Stomach (tissue), 9 donors: ENCODE measurements around the gene DHX32. TPM values are rescaled to one million over a fixed set of nuclear protein-coding genes. Genes with fewer than 3 reads are reported as not detected.

ENCODE experiments used
- DNase-seq, 2 donors: peaks; one replicate each; pipeline versions ENCODE4 v3.0.0 to v3.0.0-alpha.2; 2013 to 2019
- H3K27ac ChIP-seq, 5 donors: fragments of 200-600 bp in 4 of 5; sonication (generic) in 4 of 5; one replicate each; pipeline ENCODE4 v1.5.1; 2013 to 2019; ENCODE audit warnings: mild to moderate bottlenecking in 1 of 5, moderate library complexity in 1 of 5
- H3K27me3 ChIP-seq, 3 donors: fragments of 200-600 bp; sonication (generic); one replicate each; pipeline ENCODE4 v1.5.1; 2017 to 2019; ENCODE audit warnings: mixed run types in 1 of 3
- H3K36me3 ChIP-seq, 4 donors: fragments of 200-600 bp; sonication (generic); 1 replicate in 3 of 4; 2 replicates in 1 of 4; pipeline ENCODE4 v1.5.1; 2016 to 2019
- H3K4me1 ChIP-seq, 4 donors: fragments of 200-600 bp; sonication (generic); one replicate each; pipeline ENCODE4 v1.5.1; 2016 to 2019
- H3K4me3 ChIP-seq, 4 donors: fragments of 200-600 bp; sonication (generic) in 3 of 4; one replicate each; pipeline ENCODE4 v1.5.1; 2016 to 2019; ENCODE audit warnings: mild to moderate bottlenecking in 1 of 4
- H3K9me3 ChIP-seq, 4 donors: fragments of 200-600 bp; sonication (generic); one replicate each; pipeline ENCODE4 v1.5.1; 2016 to 2019
- CTCF ChIP-seq, 7 experiments: fragments of 450-650 bp in 4 of 7; fragments of 200-600 bp in 3 of 7; sonication (generic) in 3 of 7; IDR thresholded peaks; one replicate each; pipeline ENCODE4 v1.5.1; 2016 to 2019; ENCODE audit warnings: antibody characterized with exemption in 7 of 7, control low read depth in 2 of 7, mild to moderate bottlenecking in 1 of 7
- EP300 ChIP-seq: sonication (generic); formaldehyde crosslinking; IDR thresholded peaks from one replicate; pipeline ENCODE4 v1.6.1; 2017; ENCODE audit warnings: antibody characterized with exemption
- POLR2A ChIP-seq, 4 donors: fragments of 450-650 bp; IDR thresholded peaks; one replicate each; pipeline ENCODE4 v1.6.1; 2016; ENCODE audit warnings: antibody characterized with exemption in 4 of 4, control low read depth in 2 of 4, mild to moderate bottlenecking in 1 of 4, moderate library complexity in 1 of 4
- POLR2AphosphoS5 ChIP-seq, 3 donors: sonication (generic); formaldehyde crosslinking; IDR thresholded peaks; one replicate each; pipeline ENCODE4 v1.6.1; 2016; ENCODE audit warnings: antibody characterized with exemption in 3 of 3
- WGBS, 5 donors: extraction: QIAGEN DNeasy Blood & Tissue Kit in 3 of 5; methylation state at CpG; one replicate each; pipeline versions ENCODE4 v1.1.5 to v1.1.7; 2013 to 2018; 5-methylcytosine and 5-hydroxymethylcytosine counted together
- intact Hi-C: fragments of 100-400 bp; cut with DNase I; formaldehyde crosslinking; loops from one replicate; pipeline ENCODE4 v1.15.1; 2023; ENCODE audit warnings: low total_unique reads
- polyA plus RNA-seq, 3 donors: library from polyadenylated mRNA; stranded (reverse); fragments of 200-250 nt; gene quantifications; one replicate each; pipeline ENCODE4 v1.2.3, GENCODE V29; 2013
- total RNA-seq, 5 donors: library from RNA; depleted of rRNA; stranded (reverse); fragments of >200 nt; gene quantifications; one replicate each; pipeline versions ENCODE4 v1.1.0 to v1.2.3, GENCODE V29; 2014 to 2016
- donor health status: healthy with polysubstance abuse.
- donor health status: Bipolar disorder and iron deficiency.
- donor health status: healthy.

The DHX32 gene
- total and polyA plus RNA-seq, 8 donors: 23.7 to 70.1 (median 33.6) TPM

DNA sequence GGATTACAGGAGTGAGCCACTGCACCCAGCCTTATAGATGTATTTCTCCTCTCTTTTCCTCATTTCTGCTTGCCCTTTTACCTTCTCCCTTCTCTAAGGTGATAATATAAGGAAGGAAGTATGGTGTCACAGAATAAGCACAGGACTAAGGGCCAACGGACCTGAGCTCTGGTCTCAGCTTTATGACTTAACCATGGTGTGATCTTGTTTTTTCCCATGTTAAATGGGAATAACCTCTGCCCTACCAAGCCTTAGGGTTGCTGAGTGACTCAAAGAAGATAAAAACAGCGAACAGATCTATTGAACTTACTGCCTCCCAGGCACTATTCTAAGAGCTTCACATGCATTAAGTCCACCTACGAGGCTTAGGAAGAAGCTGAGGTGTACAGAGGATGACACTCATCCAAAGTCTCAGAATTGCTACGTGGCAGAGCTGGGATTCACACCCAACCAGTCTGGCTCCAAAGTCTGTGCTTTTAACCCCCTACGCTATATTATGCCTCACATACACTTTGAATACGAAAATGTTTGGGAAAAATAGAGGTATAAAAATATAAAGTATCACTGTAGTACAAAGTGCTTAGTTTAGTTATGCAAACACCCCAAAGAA lies 63.6 kb downstream of the DHX32 start:
- Histone ChIP-seq H3K36me3 (peaks cover 18 to 36% (median 35%) of the 10 kb centered on the region in 4 donors), H3K4me3 (no peak overlapping the region), H3K27ac (no peak overlapping the region), H3K4me1 (peaks cover 10 to 21% (median 15%) of the 10 kb centered on the region in 4 donors), H3K9me3 (no peaks in the 10 kb centered on the region), H3K27me3 (no peaks in the 10 kb centered on the region)
- 75 to 81% (median 80%) methylated on average over 6 of the region's 6 CpGs for WGBS, 5 donors
- no peak for TF ChIP-seq POLR2A (IDR thresholded peaks at IDR 0.05)
- intact Hi-C loops: no loop called here
- DNase-seq: no peak

- WGBS, 5 donors: 72 to 83% (median 76%) methylated on average over 4 of the region's 4 CpGs
- H3K4me1 ChIP-seq: peaks cover under 1 to 12% (median 6%) of the 10 kb centered on the region in 4 donors
- TF ChIP-seq POLR2A (IDR thresholded peaks at IDR 0.05): no peak
- TF ChIP-seq CTCF (IDR thresholded peaks at IDR 0.05): no peak
- no peak for TF ChIP-seq POLR2AphosphoS5 (IDR thresholded peaks at IDR 0.05)
- no peak for TF ChIP-seq EP300
- no peak overlapping the region for H3K4me3 ChIP-seq
- H3K36me3 ChIP-seq: peaks cover 18 to 43% (median 39%) of the 10 kb centered on the region in 4 donors
- no peak for DNase-seq
- H3K27me3 ChIP-seq: no peaks in the 10 kb centered on the region
- H3K27ac ChIP-seq: no peak overlapping the region
- no peaks in the 10 kb centered on the region for H3K9me3 ChIP-seq
- intact Hi-C loops: no loop called here
Observed at GRCh38 chr10:125816548-125816947, 64.5 kb downstream of the DHX32 start.

DNA sequence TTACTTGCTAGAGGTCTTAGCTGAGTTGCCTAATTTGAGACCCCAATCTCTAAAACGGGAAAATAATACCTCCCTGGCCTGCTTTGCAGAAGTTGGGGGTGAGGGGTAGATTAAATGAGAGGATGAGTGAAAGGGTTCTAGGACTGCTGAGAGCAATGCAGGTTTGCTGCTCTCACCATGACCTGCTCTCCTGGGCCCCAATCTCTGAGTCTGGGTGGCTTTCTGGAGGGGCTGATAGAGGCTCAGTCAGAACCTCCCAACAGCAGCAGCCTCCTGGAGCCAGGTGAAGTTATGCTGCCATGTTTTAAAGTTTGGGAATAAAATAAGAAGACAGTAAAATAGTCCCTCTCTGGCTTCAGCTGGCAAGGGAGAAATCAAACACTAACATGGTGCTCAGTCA lies 65.3 kb downstream of the DHX32 start:
- no peak for DNase-seq
- peaks cover 18 to 51% (median 45%) of the 10 kb centered on the region in 4 donors for H3K36me3 ChIP-seq
- intact Hi-C loops: no loop called here
- H3K27ac ChIP-seq: no peak overlapping the region
- no peaks in the 10 kb centered on the region for H3K9me3 ChIP-seq
- H3K4me3 ChIP-seq: no peak overlapping the region
- no peaks in the 10 kb centered on the region for H3K27me3 ChIP-seq
- H3K4me1 ChIP-seq: peaks cover 0 to 6% (median 0%) of the 10 kb centered on the region in 4 donors
- TF ChIP-seq CTCF (IDR thresholded peaks at IDR 0.05): no peak
- no peak for TF ChIP-seq EP300
- no peak for TF ChIP-seq POLR2A (IDR thresholded peaks at IDR 0.05)
- no peak for TF ChIP-seq POLR2AphosphoS5 (IDR thresholded peaks at IDR 0.05)
- 0 to 53% (median 39%) methylated on average over 1 of the region's 1 CpG for WGBS, 5 donors

DNA sequence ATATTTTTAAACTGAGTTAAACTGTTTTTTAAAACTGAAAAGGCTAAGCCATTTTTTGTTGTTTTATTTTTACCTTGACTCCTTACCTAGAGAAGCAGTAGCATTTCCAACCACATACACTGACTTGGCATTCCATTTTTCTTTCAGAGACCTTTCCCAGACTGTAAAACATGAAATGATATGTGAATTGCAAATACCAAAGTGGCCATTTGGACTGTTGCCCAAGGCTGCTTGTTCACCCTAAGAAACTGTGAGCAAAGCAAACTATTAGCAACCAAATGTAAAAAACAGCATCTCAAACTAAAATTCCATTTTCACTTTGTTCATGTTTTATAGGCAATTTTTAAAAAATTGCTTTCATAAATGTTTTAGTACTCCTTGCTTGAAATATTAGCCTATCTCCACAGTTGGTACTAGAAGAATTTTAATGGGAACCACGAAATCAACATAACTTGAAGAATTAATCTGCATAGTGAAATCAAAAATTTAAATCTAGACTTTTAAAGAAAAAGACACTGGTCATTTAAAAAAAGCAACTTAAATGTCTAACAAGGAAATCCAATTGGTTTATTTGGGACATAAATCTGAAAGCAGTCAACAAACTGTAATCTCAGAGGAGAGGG lies 68.9 kb downstream of the DHX32 start:
- intact Hi-C loops: no loop called here
- 59 to 79% (median 66%) methylated on average over 1 of the region's 1 CpG for WGBS, 5 donors
- H3K27ac ChIP-seq: no peak overlapping the region
- H3K36me3 ChIP-seq: peaks cover 19 to 84% (median 76%) of the 10 kb centered on the region in 4 donors
- H3K27me3 ChIP-seq: no peaks in the 10 kb centered on the region
- no peak overlapping the region for H3K4me3 ChIP-seq
- H3K9me3 ChIP-seq: no peaks in the 10 kb centered on the region
- no peak for TF ChIP-seq CTCF (IDR thresholded peaks at IDR 0.05)
- TF ChIP-seq POLR2AphosphoS5 (IDR thresholded peaks at IDR 0.05): no peak
- no peak for TF ChIP-seq POLR2A (IDR thresholded peaks at IDR 0.05)
- TF ChIP-seq EP300: no peak
- no peaks in the 10 kb centered on the region for H3K4me1 ChIP-seq
- peak in 1 of 2 donors; percentile 46 for DNase-seq

DNA sequence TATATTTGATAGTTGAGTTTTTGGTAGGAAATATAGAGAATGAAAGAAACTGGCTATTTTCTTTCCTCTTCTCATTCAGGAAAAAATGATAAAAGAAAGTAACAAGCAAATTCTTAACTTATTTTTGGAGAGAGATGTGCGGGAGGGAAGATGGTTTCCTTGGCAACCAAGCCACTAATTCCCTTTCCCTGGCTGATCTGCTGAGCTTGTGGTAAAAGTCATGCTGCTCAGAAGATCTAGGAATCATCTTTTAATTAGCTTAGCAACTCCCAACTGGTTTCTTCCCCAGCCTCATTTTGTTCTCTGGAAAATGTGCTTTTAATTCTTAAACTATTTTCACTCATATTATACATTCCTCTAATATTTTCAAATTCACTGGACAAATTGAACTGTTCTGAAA lies 69.8 kb downstream of the DHX32 start:
- H3K27me3 ChIP-seq: no peaks in the 10 kb centered on the region
- peaks cover 27 to 91% (median 85%) of the 10 kb centered on the region in 4 donors for H3K36me3 ChIP-seq
- DNase-seq: peak in 1 of 2 donors; percentile 26
- no peak overlapping the region for H3K27ac ChIP-seq
- H3K9me3 ChIP-seq: no peaks in the 10 kb centered on the region
- WGBS, 5 donors: 86 to 96% (median 91%) methylated on average over 1 of the region's 1 CpG
- H3K4me1 ChIP-seq: no peaks in the 10 kb centered on the region
- H3K4me3 ChIP-seq: no peak overlapping the region
- intact Hi-C loops: no loop called here
- TF ChIP-seq CTCF (IDR thresholded peaks at IDR 0.05): no peak
